Brain microvascular endothelial cell (primary cell): ENCODE results near the gene ISL1.
A peak's percentile ranks its signal among the peaks of the same experiment; 100 is the strongest.

ENCODE experiments used
- DNase-seq: peaks from one replicate; pipeline ENCODE4 v3.0.0-alpha.2; 2020
- H3K27ac ChIP-seq: fragments of 250-450 bp; sonication (Bioruptor Pico); 2 replicates; pipeline ENCODE4 v1.5.1; 2020; ENCODE audit warnings: mild to moderate bottlenecking, moderate library complexity
- H3K27me3 ChIP-seq: fragments of 250-450 bp; sonication (Bioruptor Pico); replicated peaks from 2 replicates; pipeline ENCODE4 v1.5.1; 2020; ENCODE audit warnings: mild to moderate bottlenecking
- H3K36me3 ChIP-seq: fragments of 250-450 bp; sonication (Bioruptor Pico); replicated peaks from 2 replicates; pipeline ENCODE4 v1.5.1; 2020; ENCODE audit warnings: mild to moderate bottlenecking
- H3K4me3 ChIP-seq: 2 replicates; pipeline ENCODE4 v1.5.1; 2011; ENCODE audit warnings: low read depth, mild to moderate bottlenecking, control low read depth, low read length, moderate library complexity
- CTCF ChIP-seq: IDR thresholded peaks from 2 replicates; pipeline ENCODE4 v1.5.1; 2011; ENCODE audit warnings: low read depth, mild to moderate bottlenecking, moderate library complexity, low read length, control low read depth, inconsistent platforms; ENCODE audit errors: missing control alignments
- in situ Hi-C: cut with HindIII; loops from 2 replicates; pipeline ENCODE4 v1.10.0; 2017; ENCODE audit warnings: low sequenced_read_pairs, low pct_ligation_motif_present

ISL1 gene

GRCh38 chr5:51383131-51384121, at the start of gene ISL1:
TSS of gene ISL1 (plus strand) at chr5:51383448. CDS start at chr5:51383672, 224 bp downstream.
- Histone ChIP-seq H3K4me3 (peak within 1 kb of the TSS; percentile 53), H3K36me3 (no peaks in the 10 kb centered on the region), H3K27ac (no peak within 1 kb of the TSS), H3K27me3 (peaks cover 72% of the 10 kb centered on the region)
- TF ChIP-seq CTCF = no peak
- peak; percentile 28 for DNase-seq
- in situ Hi-C loops = no loop called here

GRCh38 chr5:51336878-51337277, 46.4 kb upstream of the ISL1 start:
- Histone ChIP-seq H3K27me3 (no peaks in the 10 kb centered on the region), H3K27ac (no peak overlapping the region), H3K4me3 (no peak overlapping the region), H3K36me3 (no peaks in the 10 kb centered on the region)
- TF ChIP-seq CTCF = no peak
- no peak for DNase-seq
- in situ Hi-C loops = no loop called here

GRCh38 chr5:51345106-51345505, 38.1 kb upstream of the ISL1 start:
- Histone ChIP-seq H3K36me3 (no peaks in the 10 kb centered on the region), H3K4me3 (no peak overlapping the region), H3K27me3 (no peaks in the 10 kb centered on the region), H3K27ac (no peak overlapping the region)
- DNase-seq = no peak
- in situ Hi-C loops = no loop called here
- TF ChIP-seq CTCF = no peak

GRCh38 chr5:51347157-51347556, 36.1 kb upstream of the ISL1 start:
- in situ Hi-C loops = no loop called here
- DNase-seq = no peak
- no peak overlapping the region for H3K4me3 ChIP-seq
- TF ChIP-seq CTCF = no peak
- no peaks in the 10 kb centered on the region for H3K36me3 ChIP-seq
- H3K27me3 ChIP-seq = no peaks in the 10 kb centered on the region
- H3K27ac ChIP-seq = no peak overlapping the region

- no peak overlapping the region for H3K27ac ChIP-seq
- in situ Hi-C loops = no loop called here
- H3K27me3 ChIP-seq = no peaks in the 10 kb centered on the region
- DNase-seq = no peak
- H3K4me3 ChIP-seq = no peak overlapping the region
- TF ChIP-seq CTCF = no peak
- H3K36me3 ChIP-seq = no peaks in the 10 kb centered on the region
Measured at GRCh38 chr5:51347704-51348103, 35.5 kb upstream of the ISL1 start.
